Endothelial cell of hepatic sinusoid (primary cell): ENCODE measurements around the gene ATG7.
"Not testable (repeated sequence)": the region's sequence is repeated elsewhere in the genome, so short reads cannot be mapped to it uniquely, and the experiment has no call there.

Experiments used
- in situ Hi-C: cut with HindIII; loops from 2 replicates; pipeline ENCODE4 v1.10.0; 2017; ENCODE audit warnings: low sequenced_read_pairs

The ATG7 gene

GRCh38 chr3:11413071-11413470 lies 140.9 kb downstream of the ATG7 start:
- in situ Hi-C loops = no loop called here

DNA sequence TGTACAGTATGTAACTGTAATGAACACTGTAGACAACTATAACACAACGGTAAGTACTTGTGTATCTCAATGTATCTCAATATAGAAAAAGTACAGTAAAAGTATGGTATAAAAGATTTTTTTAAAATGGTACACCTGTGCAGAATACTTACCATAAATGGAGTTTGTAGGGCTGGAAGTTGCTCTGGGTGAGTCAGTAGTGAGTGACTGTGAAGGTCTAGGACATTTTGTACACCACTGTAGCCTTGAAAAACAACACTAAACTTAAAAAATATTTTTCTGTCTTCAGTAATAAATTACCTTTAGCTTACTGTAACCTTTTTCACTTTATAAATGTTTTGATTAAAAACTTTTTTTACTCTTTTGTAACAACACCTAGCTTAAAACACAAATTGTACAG lies 142.9 kb downstream of the ATG7 start:
- in situ Hi-C loops = no loop called here

GRCh38 chr3:11420066-11420465 lies 147.9 kb downstream of the ATG7 start:
- in situ Hi-C loops = no loop called here

DNA sequence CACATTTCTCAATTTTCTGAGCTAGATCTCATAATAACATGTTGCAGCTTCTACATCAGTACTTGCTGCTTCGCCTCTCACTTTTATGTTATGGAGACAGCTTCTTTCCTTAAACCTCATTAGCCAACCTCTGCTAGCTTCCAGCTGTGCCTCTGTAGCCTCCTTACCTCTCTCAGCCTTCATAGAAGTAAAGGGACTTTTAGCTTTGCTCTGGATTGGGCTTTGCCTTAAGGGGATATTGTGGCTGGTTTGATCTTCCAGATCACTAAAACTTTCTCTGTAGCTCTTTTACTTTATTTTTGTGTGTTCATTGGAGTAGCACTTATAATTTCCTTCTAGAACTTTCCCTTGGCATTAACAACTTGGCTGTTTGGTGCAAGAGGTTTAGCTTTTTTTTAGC lies 150.1 kb downstream of the ATG7 start:
- in situ Hi-C loops = no loop called here

- in situ Hi-C loops = no loop called here
These were observed 151.7 kb downstream of the ATG7 start for GRCh38 chr3:11423868-11424267.

GRCh38 chr3:11424277-11424676 lies 152.1 kb downstream of the ATG7 start:
- in situ Hi-C loops = no loop called here

DNA sequence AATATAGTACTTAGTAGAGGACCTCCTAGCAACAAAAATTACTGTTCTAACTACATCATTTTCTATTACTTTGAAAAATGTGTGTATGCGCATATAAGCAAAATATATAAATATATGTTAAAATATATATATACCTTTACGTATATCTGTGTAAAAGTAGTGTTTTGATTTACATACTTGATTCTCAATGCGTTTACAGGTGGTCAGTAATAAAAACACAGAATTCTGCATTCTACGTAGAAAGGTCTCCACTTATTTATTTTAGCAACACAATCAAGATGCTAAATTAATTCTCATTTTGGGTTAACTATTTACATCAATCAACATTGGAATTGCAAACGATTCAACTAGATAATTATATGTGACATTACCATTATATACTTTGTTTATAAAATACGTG lies 158.0 kb downstream of the ATG7 start:
- in situ Hi-C loops = loop anchor here (5.0 to 10.0 kb wide), 2 partner anchors 45 to 92 kb away; no protein-coding TSS in a partner anchor

- in situ Hi-C loops = loop anchor here (5.0 to 10.0 kb wide), 2 partner anchors 46 to 92 kb away; no protein-coding TSS in a partner anchor
These were observed 158.4 kb downstream of the ATG7 start for GRCh38 chr3:11430624-11431023.

DNA sequence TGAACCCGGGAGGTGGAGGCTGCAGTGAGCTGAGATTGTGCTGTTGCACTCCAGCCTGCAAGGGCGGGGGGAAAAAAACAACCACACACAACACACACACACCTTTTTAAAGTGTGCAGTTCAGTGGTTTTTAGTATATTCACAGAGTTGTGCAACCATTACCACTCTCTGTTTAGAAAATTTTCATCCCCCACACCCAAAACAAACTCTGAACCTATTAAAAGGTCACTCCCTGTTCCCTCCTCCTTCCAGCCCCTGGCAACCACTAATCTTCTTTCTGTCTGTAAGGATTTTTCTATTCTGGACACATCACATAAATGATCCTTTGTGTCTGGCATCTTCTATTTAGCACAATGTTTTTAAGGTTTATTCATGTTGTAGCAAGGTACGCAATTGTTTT lies 159.1 kb downstream of the ATG7 start:
- in situ Hi-C loops = loop anchor here (5.0 to 10.0 kb wide), 2 partner anchors 47 to 91 kb away; no protein-coding TSS in a partner anchor

DNA sequence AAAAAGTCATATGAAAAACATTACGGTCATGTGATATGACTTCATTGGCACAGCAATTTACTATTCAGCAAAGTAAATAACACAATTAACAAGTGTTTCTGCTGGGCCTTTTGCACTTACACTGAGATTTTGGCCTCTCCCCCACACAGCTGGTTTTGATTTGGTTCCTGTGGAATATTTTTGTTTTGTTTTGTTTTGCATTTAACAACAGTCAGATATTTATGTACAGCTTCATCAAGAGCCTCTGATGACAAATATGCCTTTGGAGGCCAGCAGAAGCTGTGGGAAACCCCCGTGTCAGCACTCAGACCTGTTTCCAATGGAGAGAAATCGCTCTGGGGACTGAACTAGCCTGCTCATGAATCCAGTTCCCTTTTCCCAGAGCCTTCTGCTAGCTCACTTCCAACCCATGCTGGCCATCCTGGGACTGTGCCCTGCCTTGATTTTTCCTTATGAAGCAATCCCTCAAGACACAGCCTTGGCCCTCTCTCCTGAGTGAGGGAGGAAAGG lies 161.9 kb downstream of the ATG7 start:
- in situ Hi-C loops = loop anchor here (5.0 to 10.0 kb wide), 2 partner anchors 49 to 88 kb away; no protein-coding TSS in a partner anchor

GRCh38 chr3:11434563-11435096 lies 162.4 kb downstream of the ATG7 start:
- in situ Hi-C loops = loop anchor here (5.0 to 10.0 kb wide), 2 partner anchors 50 to 88 kb away; no protein-coding TSS in a partner anchor

DNA sequence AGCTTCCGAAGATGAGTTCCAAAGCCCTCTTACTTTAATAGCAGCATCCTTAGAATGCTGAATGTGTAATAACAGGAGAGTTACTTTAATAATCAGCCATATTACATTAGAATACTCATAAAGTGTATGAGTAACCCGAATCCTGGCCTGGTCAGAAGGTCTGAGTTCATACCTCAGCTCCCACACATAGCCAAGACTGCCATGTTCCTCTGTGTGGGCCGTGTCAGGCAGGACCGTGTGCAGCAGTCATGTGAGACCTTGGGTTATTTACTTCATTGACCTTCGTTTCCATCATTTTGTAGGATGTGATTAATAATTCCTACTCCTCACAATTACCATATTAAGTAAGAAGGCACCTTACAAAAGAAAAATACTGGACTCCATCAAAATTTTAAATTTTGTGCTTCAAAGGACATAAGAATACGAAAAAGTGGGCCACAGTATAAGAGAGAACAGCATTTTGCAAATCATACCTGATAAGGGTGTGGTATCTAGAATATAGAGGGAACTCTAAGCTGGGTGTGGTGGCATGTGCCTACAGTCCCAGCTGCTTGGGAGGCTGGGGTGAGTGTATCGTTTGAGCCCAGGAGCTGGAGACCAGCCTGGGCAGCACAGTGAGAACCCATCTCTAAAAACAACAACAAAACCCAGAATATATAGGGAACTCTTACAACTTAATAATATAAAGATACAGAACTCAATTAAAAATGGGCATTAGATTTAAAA lies 163.4 kb downstream of the ATG7 start:
- in situ Hi-C loops = loop anchor here (10.0 kb wide), 1 partner anchor 51 kb away; no protein-coding TSS in a partner anchor

- in situ Hi-C loops = loop anchor here (10.0 kb wide), 1 partner anchor 52 kb away; no protein-coding TSS in a partner anchor
These were observed 164.6 kb downstream of the ATG7 start for GRCh38 chr3:11436775-11437174.

- in situ Hi-C loops = loop anchor here (10.0 kb wide), 1 partner anchor 53 kb away; no protein-coding TSS in a partner anchor
These were observed 165.3 kb downstream of the ATG7 start for GRCh38 chr3:11437506-11437905.

DNA sequence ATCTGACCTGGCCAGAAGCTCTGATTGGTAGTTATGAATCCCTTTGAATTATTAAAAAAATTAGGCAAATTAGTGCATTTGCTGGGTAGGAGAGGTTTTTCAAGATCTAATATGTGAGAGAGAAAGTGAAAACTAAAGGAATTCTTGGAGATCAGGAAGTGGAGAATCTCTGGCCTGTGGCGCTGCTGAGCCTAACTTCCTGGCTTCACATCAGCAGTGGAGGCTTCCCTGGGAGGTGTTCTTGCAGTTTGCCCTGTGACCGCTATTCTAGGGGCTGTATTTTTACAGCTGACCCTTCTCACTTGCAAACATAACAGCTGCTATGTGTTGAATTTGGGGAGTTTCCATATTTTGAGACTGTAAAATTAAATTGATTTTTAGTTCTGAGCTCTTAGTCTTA lies 166.4 kb downstream of the ATG7 start:
- in situ Hi-C loops = loop anchor here (10.0 kb wide), 1 partner anchor 54 kb away; no protein-coding TSS in a partner anchor

DNA sequence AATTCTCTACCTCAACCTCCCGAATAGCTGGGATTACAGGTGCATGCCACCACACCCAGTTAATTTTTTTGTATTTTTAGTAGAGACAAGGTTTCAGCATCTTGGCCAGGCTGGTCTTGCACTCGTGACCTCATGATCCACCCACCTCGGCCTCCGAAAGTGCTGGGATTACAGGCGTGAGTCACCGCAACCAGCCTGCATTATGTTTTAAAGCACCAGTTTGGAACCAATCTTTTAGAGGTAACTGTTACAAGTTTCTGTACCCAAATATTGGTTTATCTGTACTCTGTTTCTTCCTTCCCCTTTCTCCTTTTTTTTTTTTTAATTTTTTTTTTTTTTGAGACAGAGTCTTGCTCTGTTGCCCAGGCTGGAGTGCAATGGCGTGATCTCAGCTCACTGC lies 169.1 kb downstream of the ATG7 start:
- in situ Hi-C loops = not testable (repeated sequence)

DNA sequence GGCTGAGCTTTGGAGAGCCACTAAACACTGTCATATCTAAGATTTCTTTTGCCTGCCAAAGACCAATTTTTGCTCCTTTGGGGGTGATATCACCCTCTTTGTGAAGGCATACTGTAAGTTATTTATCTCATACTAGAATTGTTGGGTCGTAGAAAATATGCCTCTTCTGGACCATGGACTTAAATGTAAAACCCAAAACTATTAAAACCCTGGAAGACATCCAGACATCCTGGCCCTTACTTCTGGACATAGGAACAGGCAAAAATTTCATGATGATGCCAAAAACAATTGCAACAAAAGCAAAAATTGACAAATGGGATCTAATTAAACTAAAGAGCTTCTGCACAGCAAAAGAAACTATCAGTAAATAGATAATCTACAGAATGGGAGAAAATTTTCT lies 172.2 kb downstream of the ATG7 start:
- in situ Hi-C loops = no loop called here

GRCh38 chr3:11445193-11445592 lies 173.0 kb downstream of the ATG7 start:
- in situ Hi-C loops = not testable (repeated sequence)

DNA sequence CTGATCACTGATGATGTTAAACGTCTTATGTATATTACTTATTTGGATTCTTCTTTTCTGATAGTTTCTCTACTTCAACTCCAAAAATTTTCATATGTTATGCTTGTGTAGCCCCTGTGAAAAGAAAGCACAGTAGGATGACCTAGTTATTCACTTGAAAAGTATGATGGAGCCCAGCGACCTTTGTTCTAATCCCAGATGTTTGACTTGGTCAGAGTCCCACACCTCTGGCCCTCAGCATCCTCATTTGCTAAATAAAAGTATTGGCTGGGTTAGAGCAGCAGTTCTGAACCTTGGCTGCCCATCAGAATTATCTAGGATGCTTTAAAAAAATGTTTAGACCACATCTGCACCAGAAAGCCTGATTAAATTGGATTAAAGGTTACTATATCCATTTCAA lies 173.7 kb downstream of the ATG7 start:
- in situ Hi-C loops = no loop called here

GRCh38 chr3:11447584-11448200 lies 175.5 kb downstream of the ATG7 start:
- in situ Hi-C loops = no loop called here

DNA sequence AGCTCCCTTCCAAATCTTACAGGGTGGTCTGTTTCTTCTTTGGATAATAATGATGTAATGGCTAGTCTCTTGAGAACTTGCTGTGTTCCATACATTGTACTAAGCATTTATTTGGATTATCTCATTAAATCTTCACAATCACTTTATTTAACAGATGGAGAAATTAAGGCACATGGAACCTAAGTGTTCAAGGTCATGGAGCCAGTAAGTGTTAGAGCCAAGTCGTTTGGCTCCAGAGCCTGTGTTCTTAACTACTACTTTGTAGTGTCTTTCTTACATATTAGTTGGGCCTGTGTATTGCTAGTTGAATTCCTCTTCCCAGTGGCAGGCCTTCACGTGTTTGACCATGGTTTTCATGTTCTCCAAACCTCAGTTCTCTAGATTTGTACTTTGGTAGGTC lies 177.8 kb downstream of the ATG7 start:
- in situ Hi-C loops = no loop called here
